ENCODE data around the gene NAXE.
"Not testable (repeated sequence)": the region's sequence is repeated elsewhere in the genome, so short reads cannot be mapped to it uniquely, and the experiment has no call there.

The NAXE gene

DNA sequence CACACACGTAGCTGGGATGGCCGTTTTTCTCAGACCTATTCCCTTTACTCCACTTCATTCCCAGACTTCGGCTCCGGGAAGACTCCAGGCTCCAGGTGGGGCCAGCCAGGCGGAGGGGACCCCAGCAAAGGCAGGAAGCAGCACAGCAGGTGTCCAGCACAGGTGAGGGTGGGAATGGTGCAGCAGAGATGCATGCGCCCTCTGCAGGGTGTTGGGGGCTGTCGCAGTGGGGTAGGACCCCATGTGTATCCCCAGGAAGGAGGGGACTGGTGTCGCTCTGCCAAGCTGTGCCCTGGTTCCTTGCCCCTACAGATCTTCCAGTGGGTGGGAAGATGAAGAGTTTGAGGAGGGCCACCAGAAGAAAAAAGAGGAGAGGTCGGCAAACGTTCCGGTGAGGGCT lies 6.8 kb upstream of the NAXE start (continued):
- no peak for TF ChIP-seq ZFP3 (CRISPR knock-in tag; IDR thresholded peaks at IDR 0.05)
- no peak for TF ChIP-seq ZNF565 (CRISPR knock-in tag; conservative IDR thresholded peaks at IDR 0.05; ENCODE audit: low read depth)

DNA sequence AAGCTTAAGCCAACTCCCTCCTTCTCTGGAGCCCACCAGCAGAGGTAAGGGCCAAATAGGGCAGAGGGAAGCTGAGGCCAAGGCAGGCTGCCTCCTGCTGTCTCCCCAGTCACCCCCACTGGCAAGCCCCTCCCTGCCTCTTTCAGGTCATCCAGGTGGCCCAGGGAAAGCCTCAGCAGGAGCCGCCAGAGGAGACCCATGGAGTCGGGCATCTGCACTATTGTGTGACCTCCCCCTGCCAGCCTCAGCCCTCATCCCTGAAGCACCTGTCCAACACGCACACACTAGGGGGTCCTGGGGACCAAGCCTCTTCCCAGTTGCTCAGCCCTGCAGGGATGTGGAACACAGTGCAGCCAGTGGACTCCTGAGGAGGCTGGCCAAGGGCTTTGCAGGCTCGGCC lies 5.3 kb upstream of the NAXE start:
- no peak for TF ChIP-seq ZFP3 (CRISPR knock-in tag; IDR thresholded peaks at IDR 0.05)
- TF ChIP-seq ESRRG (CRISPR knock-in tag; IDR thresholded peaks at IDR 0.05), result no peak
- no peak for TF ChIP-seq ZNF70 (CRISPR knock-in tag; IDR thresholded peaks at IDR 0.05)
- no peak for TF ChIP-seq ARNTL (CRISPR knock-in tag; IDR thresholded peaks at IDR 0.05; ENCODE audit: borderline replicate concordance, low read depth)
- no peak for TF ChIP-seq RARB (CRISPR knock-in tag; IDR thresholded peaks at IDR 0.05)
- no peak for ATAC-seq

DNA sequence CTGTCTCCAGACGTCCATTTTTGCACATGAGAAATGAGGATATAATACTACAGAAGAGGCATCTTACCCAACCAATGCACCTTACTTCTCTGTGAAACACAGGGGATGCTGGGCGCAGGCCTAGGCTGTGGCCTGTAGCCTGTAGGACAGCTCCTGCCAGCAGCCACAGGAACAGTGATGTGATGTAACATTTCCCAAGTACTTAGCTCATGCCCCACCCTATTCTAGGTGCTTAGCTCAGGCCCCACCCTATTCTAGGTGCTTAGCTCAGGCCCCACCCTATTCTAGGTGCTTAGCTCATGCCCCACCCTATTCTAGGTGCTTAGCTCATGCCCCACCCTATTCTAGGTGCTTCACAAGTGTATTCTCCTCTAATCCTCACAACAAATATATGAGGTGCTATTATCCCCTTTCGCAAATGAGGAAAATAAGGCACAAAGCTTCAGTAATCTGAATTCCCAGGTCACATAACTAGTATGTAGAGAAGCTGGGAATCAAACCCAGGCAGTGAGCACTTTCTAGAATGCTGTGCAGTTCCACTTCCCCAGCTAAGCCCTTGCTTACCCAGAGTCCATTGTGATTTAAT lies 4.6 kb upstream of the NAXE start:
- no peak for ATAC-seq
- TF ChIP-seq RARB (CRISPR knock-in tag; IDR thresholded peaks at IDR 0.05), result no peak
- TF ChIP-seq ZFP3 (CRISPR knock-in tag; IDR thresholded peaks at IDR 0.05), result no peak
- TF ChIP-seq CSDC2 (CRISPR knock-in tag; IDR thresholded peaks at IDR 0.05), result no peak
- TF ChIP-seq, protein P1, sequence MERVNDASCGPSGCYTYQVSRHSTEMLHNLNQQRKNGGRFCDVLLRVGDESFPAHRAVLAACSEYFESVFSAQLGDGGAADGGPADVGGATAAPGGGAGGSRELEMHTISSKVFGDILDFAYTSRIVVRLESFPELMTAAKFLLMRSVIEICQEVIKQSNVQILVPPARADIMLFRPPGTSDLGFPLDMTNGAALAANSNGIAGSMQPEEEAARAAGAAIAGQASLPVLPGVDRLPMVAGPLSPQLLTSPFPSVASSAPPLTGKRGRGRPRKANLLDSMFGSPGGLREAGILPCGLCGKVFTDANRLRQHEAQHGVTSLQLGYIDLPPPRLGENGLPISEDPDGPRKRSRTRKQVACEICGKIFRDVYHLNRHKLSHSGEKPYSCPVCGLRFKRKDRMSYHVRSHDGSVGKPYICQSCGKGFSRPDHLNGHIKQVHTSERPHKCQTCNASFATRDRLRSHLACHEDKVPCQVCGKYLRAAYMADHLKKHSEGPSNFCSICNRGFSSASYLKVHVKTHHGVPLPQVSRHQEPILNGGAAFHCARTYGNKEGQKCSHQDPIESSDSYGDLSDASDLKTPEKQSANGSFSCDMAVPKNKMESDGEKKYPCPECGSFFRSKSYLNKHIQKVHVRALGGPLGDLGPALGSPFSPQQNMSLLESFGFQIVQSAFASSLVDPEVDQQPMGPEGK (CRISPR knock-in tag; IDR thresholded peaks at IDR 0.05; ENCODE audit: borderline replicate concordance), result no peak
- no peak for TF ChIP-seq TCF4 (CRISPR knock-in tag; IDR thresholded peaks at IDR 0.05; ENCODE audit: borderline replicate concordance)
- TF ChIP-seq ZNF70 (CRISPR knock-in tag; IDR thresholded peaks at IDR 0.05), result no peak
- TF ChIP-seq, protein P2, sequence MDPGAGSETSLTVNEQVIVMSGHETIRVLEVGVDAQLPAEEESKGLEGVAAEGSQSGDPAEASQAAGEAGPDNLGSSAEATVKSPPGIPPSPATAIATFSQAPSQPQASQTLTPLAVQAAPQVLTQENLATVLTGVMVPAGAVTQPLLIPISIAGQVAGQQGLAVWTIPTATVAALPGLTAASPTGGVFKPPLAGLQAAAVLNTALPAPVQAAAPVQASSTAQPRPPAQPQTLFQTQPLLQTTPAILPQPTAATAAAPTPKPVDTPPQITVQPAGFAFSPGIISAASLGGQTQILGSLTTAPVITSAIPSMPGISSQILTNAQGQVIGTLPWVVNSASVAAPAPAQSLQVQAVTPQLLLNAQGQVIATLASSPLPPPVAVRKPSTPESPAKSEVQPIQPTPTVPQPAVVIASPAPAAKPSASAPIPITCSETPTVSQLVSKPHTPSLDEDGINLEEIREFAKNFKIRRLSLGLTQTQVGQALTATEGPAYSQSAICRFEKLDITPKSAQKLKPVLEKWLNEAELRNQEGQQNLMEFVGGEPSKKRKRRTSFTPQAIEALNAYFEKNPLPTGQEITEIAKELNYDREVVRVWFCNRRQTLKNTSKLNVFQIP (CRISPR knock-in tag; IDR thresholded peaks at IDR 0.05; ENCODE audit: borderline replicate concordance, low read depth), result no peak
- TF ChIP-seq GLIS3 (CRISPR knock-in tag; IDR thresholded peaks at IDR 0.05), result no peak
- TF ChIP-seq ARNTL (CRISPR knock-in tag; IDR thresholded peaks at IDR 0.05; ENCODE audit: borderline replicate concordance, low read depth), result no peak
- TF ChIP-seq, protein P3, sequence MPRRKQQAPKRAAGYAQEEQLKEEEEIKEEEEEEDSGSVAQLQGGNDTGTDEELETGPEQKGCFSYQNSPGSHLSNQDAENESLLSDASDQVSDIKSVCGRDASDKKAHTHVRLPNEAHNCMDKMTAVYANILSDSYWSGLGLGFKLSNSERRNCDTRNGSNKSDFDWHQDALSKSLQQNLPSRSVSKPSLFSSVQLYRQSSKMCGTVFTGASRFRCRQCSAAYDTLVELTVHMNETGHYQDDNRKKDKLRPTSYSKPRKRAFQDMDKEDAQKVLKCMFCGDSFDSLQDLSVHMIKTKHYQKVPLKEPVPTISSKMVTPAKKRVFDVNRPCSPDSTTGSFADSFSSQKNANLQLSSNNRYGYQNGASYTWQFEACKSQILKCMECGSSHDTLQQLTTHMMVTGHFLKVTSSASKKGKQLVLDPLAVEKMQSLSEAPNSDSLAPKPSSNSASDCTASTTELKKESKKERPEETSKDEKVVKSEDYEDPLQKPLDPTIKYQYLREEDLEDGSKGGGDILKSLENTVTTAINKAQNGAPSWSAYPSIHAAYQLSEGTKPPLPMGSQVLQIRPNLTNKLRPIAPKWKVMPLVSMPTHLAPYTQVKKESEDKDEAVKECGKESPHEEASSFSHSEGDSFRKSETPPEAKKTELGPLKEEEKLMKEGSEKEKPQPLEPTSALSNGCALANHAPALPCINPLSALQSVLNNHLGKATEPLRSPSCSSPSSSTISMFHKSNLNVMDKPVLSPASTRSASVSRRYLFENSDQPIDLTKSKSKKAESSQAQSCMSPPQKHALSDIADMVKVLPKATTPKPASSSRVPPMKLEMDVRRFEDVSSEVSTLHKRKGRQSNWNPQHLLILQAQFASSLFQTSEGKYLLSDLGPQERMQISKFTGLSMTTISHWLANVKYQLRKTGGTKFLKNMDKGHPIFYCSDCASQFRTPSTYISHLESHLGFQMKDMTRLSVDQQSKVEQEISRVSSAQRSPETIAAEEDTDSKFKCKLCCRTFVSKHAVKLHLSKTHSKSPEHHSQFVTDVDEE (CRISPR knock-in tag; IDR thresholded peaks at IDR 0.05), result no peak
- no peak for TF ChIP-seq ZFP30 (CRISPR knock-in tag; IDR thresholded peaks at IDR 0.05)
- TF ChIP-seq ISL1 (CRISPR knock-in tag; IDR thresholded peaks at IDR 0.05), result no peak
- TF ChIP-seq ZNF8 (CRISPR knock-in tag; IDR thresholded peaks at IDR 0.05), result no peak
- no peak for TF ChIP-seq PPARA (CRISPR knock-in tag; IDR thresholded peaks at IDR 0.05; ENCODE audit: borderline replicate concordance)
- no peak for TF ChIP-seq ESRRG (CRISPR knock-in tag; IDR thresholded peaks at IDR 0.05)
- TF ChIP-seq BACH2 (CRISPR knock-in tag; IDR thresholded peaks at IDR 0.05; ENCODE audit: borderline replicate concordance), result no peak

DNA sequence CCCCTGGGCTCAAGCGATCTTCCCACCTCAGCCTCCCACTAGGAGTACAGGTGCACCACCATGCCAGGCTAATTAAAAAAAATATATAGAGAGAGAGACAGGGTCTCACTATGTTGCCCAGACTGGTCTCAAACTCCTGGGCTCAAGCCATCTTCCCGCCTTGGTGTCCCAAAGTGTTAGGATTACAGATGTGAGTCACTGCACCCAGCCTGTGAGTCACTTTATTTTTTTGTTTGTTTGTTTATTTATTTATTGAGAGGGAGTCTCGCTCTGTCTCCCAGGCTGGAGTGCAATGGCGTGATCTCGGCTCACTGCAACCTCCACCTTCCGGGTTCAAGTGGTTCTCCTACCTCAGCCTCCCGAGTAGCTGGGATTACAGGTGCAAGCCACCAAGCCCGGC lies 3.6 kb upstream of the NAXE start:
- not testable (repeated sequence) for ATAC-seq

DNA sequence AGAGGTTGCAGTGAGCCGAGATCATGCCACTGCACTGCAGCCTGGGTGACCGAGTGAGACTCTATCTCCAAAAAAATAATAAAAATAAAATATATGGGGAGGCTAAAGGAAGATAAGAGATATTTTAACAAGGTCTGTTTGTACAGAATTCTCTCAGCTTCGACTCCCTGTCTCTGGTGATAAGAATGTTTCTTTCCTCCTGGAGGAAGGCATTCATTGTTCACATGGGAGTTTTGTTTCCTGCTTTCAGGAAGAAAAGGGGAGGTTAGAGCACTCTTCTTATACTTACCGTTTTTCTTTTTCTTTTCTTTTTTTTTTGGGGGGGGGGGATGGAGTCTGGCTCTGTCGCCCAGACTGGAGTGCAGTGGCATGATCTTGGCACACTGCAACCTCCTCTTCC lies 2.0 kb upstream of the NAXE start:
- TF ChIP-seq RARB (CRISPR knock-in tag; IDR thresholded peaks at IDR 0.05), result no peak
- TF ChIP-seq ZFP30 (CRISPR knock-in tag; IDR thresholded peaks at IDR 0.05), result no peak
- no peak for TF ChIP-seq OSR1 (CRISPR knock-in tag; IDR thresholded peaks at IDR 0.05)
- TF ChIP-seq, protein P4, sequence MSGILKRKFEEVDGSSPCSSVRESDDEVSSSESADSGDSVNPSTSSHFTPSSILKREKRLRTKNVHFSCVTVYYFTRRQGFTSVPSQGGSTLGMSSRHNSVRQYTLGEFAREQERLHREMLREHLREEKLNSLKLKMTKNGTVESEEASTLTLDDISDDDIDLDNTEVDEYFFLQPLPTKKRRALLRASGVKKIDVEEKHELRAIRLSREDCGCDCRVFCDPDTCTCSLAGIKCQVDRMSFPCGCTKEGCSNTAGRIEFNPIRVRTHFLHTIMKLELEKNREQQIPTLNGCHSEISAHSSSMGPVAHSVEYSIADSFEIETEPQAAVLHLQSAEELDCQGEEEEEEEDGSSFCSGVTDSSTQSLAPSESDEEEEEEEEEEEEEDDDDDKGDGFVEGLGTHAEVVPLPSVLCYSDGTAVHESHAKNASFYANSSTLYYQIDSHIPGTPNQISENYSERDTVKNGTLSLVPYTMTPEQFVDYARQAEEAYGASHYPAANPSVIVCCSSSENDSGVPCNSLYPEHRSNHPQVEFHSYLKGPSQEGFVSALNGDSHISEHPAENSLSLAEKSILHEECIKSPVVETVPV (CRISPR knock-in tag; IDR thresholded peaks at IDR 0.05), result no peak
- no peak for TF ChIP-seq ZC3H10 (CRISPR knock-in tag; IDR thresholded peaks at IDR 0.05)
- TF ChIP-seq TCF4 (CRISPR knock-in tag; IDR thresholded peaks at IDR 0.05; ENCODE audit: borderline replicate concordance), result no peak
- no peak for TF ChIP-seq BACH2 (CRISPR knock-in tag; IDR thresholded peaks at IDR 0.05; ENCODE audit: borderline replicate concordance)
- no peak for TF ChIP-seq ESRRG (CRISPR knock-in tag; IDR thresholded peaks at IDR 0.05)
- TF ChIP-seq, protein P2 (CRISPR knock-in tag; IDR thresholded peaks at IDR 0.05; ENCODE audit: borderline replicate concordance, low read depth), result no peak
- TF ChIP-seq GLIS3 (CRISPR knock-in tag; IDR thresholded peaks at IDR 0.05), result no peak
- TF ChIP-seq ZNF70 (CRISPR knock-in tag; IDR thresholded peaks at IDR 0.05), result no peak
- no peak for ATAC-seq

Data from SK-N-SH treated with all-trans-retinoic acid at 6 μM for 48 hours (cell line).